Endothelial cell of umbilical vein (primary cell): ENCODE measurements around the gene SLC25A21. TPM values are rescaled to one million over a fixed set of nuclear protein-coding genes. Genes with fewer than 3 reads are reported as not detected.

ENCODE experiments used
- BruUV-seq: library from RNA; stranded (reverse); fragments of 400-500 nt; replicated peaks from 2 replicates; lab custom pipeline; 2021; lab: Mats Ljungman, UMichigan
- CTCF ChIA-PET: fragments of 300-600, 350-600 bp; sonication (Branson Sonifier 250); formaldehyde crosslinking; loops from one replicate; lab custom pipeline; 2021; ENCODE audit warnings: antibody characterized with exemption, inconsistent platforms; lab: Charles Lee
- POLR2A ChIA-PET: fragments of 300-600, 350-600 bp; sonication (Branson Sonifier 250); formaldehyde crosslinking; loops from one replicate; lab custom pipeline; 2021; ENCODE audit warnings: antibody characterized with exemption, inconsistent platforms; lab: Charles Lee
- DNase-seq: peaks from one replicate; pipeline ENCODE4 v3.0.0-alpha.2; 2011; ENCODE audit warnings: low read depth, low spot score
- FAIRE-seq: peaks from 2 replicates; lab custom pipeline; 2011; peaks lifted over from hg19 to GRCh38; lab: Jason Lieb, UNC
- H2AFZ ChIP-seq: 2 replicates; pipeline ENCODE4 v1.6.0; 2012; ENCODE audit warnings: low read depth, low read length, control low read depth, inconsistent platforms
- H3K27ac ChIP-seq: 2 replicates; pipeline ENCODE4 v1.5.1; 2011; ENCODE audit warnings: low read depth, mild to moderate bottlenecking, control low read depth, low read length, moderate library complexity; ENCODE audit not compliant: insufficient read depth
- H3K27me3 ChIP-seq, 2 experiments: 2 replicates each; pipeline versions ENCODE4 v1.6.0 to v1.6.1; 2011; ENCODE audit warnings: low read length in 2 of 2, mixed read lengths in 1 of 2; ENCODE audit not compliant: control insufficient read depth in 2 of 2, insufficient read depth in 2 of 2
- H3K36me3 ChIP-seq, 2 experiments: 2 replicates in 1 of 2; 3 replicates in 1 of 2; pipeline ENCODE4 v1.5.1; 2011; ENCODE audit warnings: low read length in 2 of 2, mild to moderate bottlenecking in 1 of 2, moderate library complexity in 1 of 2; ENCODE audit not compliant: control insufficient read depth in 2 of 2, insufficient read depth in 2 of 2; ENCODE audit errors: extremely low read depth in 1 of 2
- H3K4me1 ChIP-seq: 3 replicates; pipeline ENCODE4 v1.5.1; 2011; ENCODE audit warnings: mild to moderate bottlenecking, low read length; ENCODE audit not compliant: control insufficient read depth, insufficient read depth; ENCODE audit errors: extremely low read depth
- H3K4me2 ChIP-seq: 2 replicates; pipeline ENCODE4 v1.6.1; 2011; ENCODE audit warnings: low read length, control low read depth, mixed read lengths; ENCODE audit not compliant: insufficient read depth
- H3K4me3 ChIP-seq, 3 experiments: fragments of 200-600 bp in 1 of 3; sonication (generic), shearing (Covaris generic) in 1 of 3; replicated peaks in 1 of 3; 2 replicates each; pipeline ENCODE4 v1.5.1; 2011 to 2016; ENCODE audit warnings: control low read depth in 3 of 3, low read length in 3 of 3, mild to moderate bottlenecking in 2 of 3, inconsistent platforms in 1 of 3, low read depth in 1 of 3, moderate library complexity in 1 of 3; ENCODE audit not compliant: insufficient read depth in 1 of 3
- H3K79me2 ChIP-seq: 2 replicates; pipeline ENCODE4 v1.6.0; 2012; ENCODE audit warnings: low read length, inconsistent platforms; ENCODE audit not compliant: control insufficient read depth, insufficient read depth
- H3K9ac ChIP-seq: replicated peaks from 2 replicates; pipeline ENCODE3; 2011; ENCODE audit warnings: low read length, control low read depth; ENCODE audit not compliant: insufficient read depth; ENCODE audit errors: extremely low read depth
- H3K9me1 ChIP-seq: replicated peaks from 3 replicates; pipeline ENCODE4 v1.6.0; 2011; ENCODE audit warnings: mild to moderate bottlenecking, low read length; ENCODE audit not compliant: control insufficient read depth, insufficient read depth; ENCODE audit errors: extremely low read depth
- H3K9me3 ChIP-seq: replicated peaks from 2 replicates; pipeline ENCODE4 v1.5.1; 2012; ENCODE audit warnings: low read length, inconsistent platforms; ENCODE audit not compliant: control insufficient read depth, insufficient read depth
- H4K20me1 ChIP-seq: replicated peaks from 2 replicates; pipeline ENCODE3; 2011; ENCODE audit warnings: mild to moderate bottlenecking, low read length; ENCODE audit not compliant: control insufficient read depth, insufficient read depth; ENCODE audit errors: extremely low read depth
- CTCF ChIP-seq, 2 donors: IDR thresholded peaks; 1 replicate in 1 of 2; 2 replicates in 1 of 2; pipeline ENCODE4 v1.5.1; 2011; ENCODE audit warnings: low read length in 2 of 2, mild to moderate bottlenecking in 2 of 2, moderate library complexity in 2 of 2, control low read depth in 1 of 2, inconsistent platforms in 1 of 2, low read depth in 1 of 2; ENCODE audit not compliant: insufficient read depth in 1 of 2; ENCODE audit errors: extremely low read depth in 1 of 2
- EZH2 ChIP-seq: IDR thresholded peaks from 2 replicates; pipeline ENCODE4 v1.6.1; 2012; ENCODE audit warnings: borderline replicate concordance, low read depth, mild to moderate bottlenecking, moderate library complexity, low read length, inconsistent platforms; ENCODE audit not compliant: severe bottlenecking
- FOS ChIP-seq: IDR thresholded peaks from 2 replicates; pipeline ENCODE4 v1.6.1; 2011; ENCODE audit warnings: mild to moderate bottlenecking, low read length, moderate library complexity, borderline replicate concordance; ENCODE audit not compliant: insufficient read depth
- GATA2 ChIP-seq: IDR thresholded peaks from 2 replicates; pipeline ENCODE4 v1.7.0; 2011; ENCODE audit warnings: low read depth, mild to moderate bottlenecking, moderate library complexity, mixed read lengths, low read length; ENCODE audit not compliant: insufficient read length, insufficient read depth
- JUN ChIP-seq: IDR thresholded peaks from 2 replicates; pipeline ENCODE4 v1.6.1; 2011; ENCODE audit warnings: borderline replicate concordance, low read depth; ENCODE audit not compliant: insufficient read length, insufficient read depth
- MAX ChIP-seq: IDR thresholded peaks from 2 replicates; pipeline ENCODE4 v1.6.1; 2011; ENCODE audit not compliant: insufficient read depth, insufficient read length
- MYC ChIP-seq: IDR thresholded peaks from one replicate; pipeline ENCODE4 v1.6.1; 2011; ENCODE audit warnings: mild to moderate bottlenecking, low read depth, low read length
- POLR2A ChIP-seq: IDR thresholded peaks from 2 replicates; pipeline ENCODE4 v1.6.1; 2012; ENCODE audit warnings: low read depth, mild to moderate bottlenecking, control low read depth, low read length
- POLR2AphosphoS5 ChIP-seq: IDR thresholded peaks from 2 replicates; pipeline ENCODE4 v1.6.1; 2012; ENCODE audit warnings: low read depth, mild to moderate bottlenecking, control low read depth, low read length, moderate library complexity; ENCODE audit not compliant: insufficient read depth
- dilution Hi-C: fragments of 300-500 bp; cut with MboI; formaldehyde crosslinking; loops from one replicate; pipeline ENCODE4 v1.15.0; 2019; ENCODE audit warnings: low sequenced_read_pairs; ENCODE audit not compliant: extremely low pct_ligation_motif_present
- intact Hi-C: fragments of 100-400 bp; cut with micrococcal nuclease; formaldehyde crosslinking; loops from one replicate; pipeline ENCODE4 v1.10.0; 2022
- polyA plus RNA-seq, 4 experiments: library from polyadenylated mRNA; depleted of rRNA in 3 of 4; stranded (reverse) in 3 of 4; unstranded in 1 of 4; fragments of >200 nt; gene quantifications; 2 replicates each; pipeline versions ENCODE4 v1.2.1 to v1.2.3, GENCODE V29; 2011 to 2012; ENCODE audit warnings: missing spikeins in 1 of 4
- total RNA-seq: library from RNA; stranded (reverse); gene quantifications from 2 replicates; pipeline ENCODE4 v1.2.3, GENCODE V29; 2021

Gene SLC25A21
- total and polyA plus RNA-seq, 2 donors (not counting 3 experiments of a cell fraction or from before 2014, with no cell fraction given): 0.98 to 1.4 TPM

GRCh38 chr14:36988568-36988967 is 183.8 kb downstream of the SLC25A21 start:
- H3K36me3 ChIP-seq: no peaks in the 10 kb centered on the region
- no peaks in the 10 kb centered on the region for H3K27me3 ChIP-seq
- no peak for TF ChIP-seq POLR2AphosphoS5
- TF ChIP-seq MYC: no peak
- no peak for TF ChIP-seq CTCF (IDR thresholded peaks at IDR 0.05; ENCODE audit: extremely low read depth in 1 of 2, insufficient read depth in 1 of 2, low read depth in 1 of 2, low read length in 2 of 2)
- no peak for TF ChIP-seq GATA2
- TF ChIP-seq MAX: no peak
- intact Hi-C loops: no loop called here
- no peak overlapping the region for H3K4me2 ChIP-seq
- H3K79me2 ChIP-seq: no peaks in the 10 kb centered on the region
- FAIRE-seq (peak; percentile 26), DNase-seq (no peak)
- H3K27ac ChIP-seq: no peak overlapping the region
- ChIA-PET POLR2A (no interaction called here), CTCF (interaction anchor here (1.5 to 2.0 kb wide), 2 partner anchors 46 to 129 kb away, joined by 4 to 8 read pairs; no protein-coding TSS in a partner anchor)
- no TSS peak for BruUV-seq
- H4K20me1 ChIP-seq: no peaks in the 10 kb centered on the region
- dilution Hi-C loops: no loop called here
- no peak overlapping the region for H3K4me3 ChIP-seq
- no peaks in the 10 kb centered on the region for H3K9me3 ChIP-seq
- no peak overlapping the region for H3K9ac ChIP-seq
- no peaks in the 10 kb centered on the region for H3K9me1 ChIP-seq
- H3K4me1 ChIP-seq: no peaks in the 10 kb centered on the region
- no peak overlapping the region for H2AFZ ChIP-seq

- no TSS peak for BruUV-seq
- Histone ChIP-seq H3K36me3 (no peaks in the 10 kb centered on the region), H2AFZ (no peak overlapping the region), H3K4me2 (no peak overlapping the region), H3K9me3 (no peaks in the 10 kb centered on the region), H3K4me3 (no peak overlapping the region), H3K27ac (no peak overlapping the region), H3K4me1 (peaks cover 7% of the 10 kb centered on the region), H4K20me1 (no peaks in the 10 kb centered on the region), H3K79me2 (no peaks in the 10 kb centered on the region), H3K9me1 (no peaks in the 10 kb centered on the region), H3K27me3 (no peaks in the 10 kb centered on the region), H3K9ac (no peak overlapping the region)
- DNase-seq (no peak), FAIRE-seq (no peak)
- dilution Hi-C loops (no loop called here), intact Hi-C loops (no loop called here)
- no peak for TF ChIP-seq JUN
- no peak for TF ChIP-seq MAX
- no peak for TF ChIP-seq MYC
- TF ChIP-seq POLR2A: no peak
- TF ChIP-seq GATA2: no peak
- no peak for TF ChIP-seq CTCF (IDR thresholded peaks at IDR 0.05; ENCODE audit: extremely low read depth in 1 of 2, insufficient read depth in 1 of 2, low read depth in 1 of 2, low read length in 2 of 2)
- TF ChIP-seq EZH2: no peak
- TF ChIP-seq POLR2AphosphoS5: no peak
- TF ChIP-seq FOS: no peak
- ChIA-PET CTCF (no interaction called here), POLR2A (no interaction called here)
Measured at GRCh38 chr14:36986407-36986806, 186.0 kb downstream of the SLC25A21 start.
